ENCODE measurements around the gene MS4A15. TPM values are rescaled to one million over a fixed set of nuclear protein-coding genes. Genes with fewer than 3 reads are reported as not detected.

The MS4A15 gene
- total and polyA plus RNA-seq, 9 of the 15 experiments (the other 6 are each of a cell fraction or from before 2014, with no cell fraction given): not detected

DNA sequence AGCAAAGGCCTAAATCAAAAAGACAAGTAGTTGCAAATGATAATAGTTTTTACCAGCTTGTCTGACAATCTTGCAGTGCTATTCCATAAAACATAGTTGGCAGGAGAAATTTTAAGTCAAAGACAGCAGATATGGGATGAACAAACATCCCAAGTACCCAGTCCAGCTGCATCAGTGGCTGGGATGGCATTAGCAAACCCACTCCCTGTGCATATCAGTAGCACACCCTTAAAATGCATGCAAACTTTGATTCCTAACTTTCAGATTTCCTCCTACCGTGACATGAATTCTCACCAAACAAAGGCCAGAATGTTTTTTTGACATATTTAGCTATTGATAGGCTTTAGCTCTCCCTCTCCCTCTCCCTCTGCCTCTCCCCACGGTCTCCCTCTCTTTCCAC lies 57.4 kb downstream of the MS4A15 start:
- intact Hi-C loops (cut with micrococcal nuclease) (no loop called here), in situ Hi-C loops (cut with MboI) (no loop called here)
- peaks cover 27 to 48% of the 10 kb centered on the region in 2 experiments; a peak in 4 of 5 replicates for H3K27me3 ChIP-seq (ENCODE audit: control insufficient read depth in 2 of 2, insufficient read depth in 2 of 2, low read length in 2 of 2)
- no peaks in the 10 kb centered on the region; the same call in 1 of the 2 replicates for H3K9me3 ChIP-seq (replicated peaks; ENCODE audit: control insufficient read depth, insufficient read depth, low read depth, low read length)
- no peak overlapping the region for H3K4me2 ChIP-seq (ENCODE audit: insufficient read depth, low read length)
- POLR2A ChIA-PET: no interaction called here
- no peaks in the 10 kb centered on the region for H3K4me1 ChIP-seq (replicated peaks in 1 of 2; ENCODE audit: control insufficient read depth in 2 of 2, insufficient read depth in 2 of 2, low read length in 2 of 2)
- no peak for ATAC-seq
- 8% methylated on average over 2 of the region's 2 CpGs for WGBS (ENCODE audit: insufficient coverage, low coverage, missing lambda C conversion rate)
- FAIRE-seq: peak; percentile 73
- H4K20me1 ChIP-seq (replicated peaks; ENCODE audit: control insufficient read depth, insufficient read depth, low read length): peaks cover 5% of the 10 kb centered on the region; the same call in 1 of the 2 replicates
- no peak overlapping the region for H2AFZ ChIP-seq (ENCODE audit: low read depth, low read length)
- no peaks in the 10 kb centered on the region for H3K36me3 ChIP-seq (ENCODE audit: control insufficient read depth, insufficient read depth, low read length)
- no peaks in the 10 kb centered on the region for H3K9me1 ChIP-seq (ENCODE audit: control insufficient read depth, insufficient read depth, low read length)
- CTCF ChIA-PET (ENCODE audit: low intra/inter-chr PET ratio): no interaction called here
- TF ChIP-seq TAL1 (IDR thresholded peaks at IDR 0.05) (no peak), POLR3A (IDR thresholded peaks at IDR 0.05; ENCODE audit: borderline replicate concordance, extremely low read depth, insufficient read depth, insufficient read length) (no peak)
- TF ChIP-seq, protein P1, sequence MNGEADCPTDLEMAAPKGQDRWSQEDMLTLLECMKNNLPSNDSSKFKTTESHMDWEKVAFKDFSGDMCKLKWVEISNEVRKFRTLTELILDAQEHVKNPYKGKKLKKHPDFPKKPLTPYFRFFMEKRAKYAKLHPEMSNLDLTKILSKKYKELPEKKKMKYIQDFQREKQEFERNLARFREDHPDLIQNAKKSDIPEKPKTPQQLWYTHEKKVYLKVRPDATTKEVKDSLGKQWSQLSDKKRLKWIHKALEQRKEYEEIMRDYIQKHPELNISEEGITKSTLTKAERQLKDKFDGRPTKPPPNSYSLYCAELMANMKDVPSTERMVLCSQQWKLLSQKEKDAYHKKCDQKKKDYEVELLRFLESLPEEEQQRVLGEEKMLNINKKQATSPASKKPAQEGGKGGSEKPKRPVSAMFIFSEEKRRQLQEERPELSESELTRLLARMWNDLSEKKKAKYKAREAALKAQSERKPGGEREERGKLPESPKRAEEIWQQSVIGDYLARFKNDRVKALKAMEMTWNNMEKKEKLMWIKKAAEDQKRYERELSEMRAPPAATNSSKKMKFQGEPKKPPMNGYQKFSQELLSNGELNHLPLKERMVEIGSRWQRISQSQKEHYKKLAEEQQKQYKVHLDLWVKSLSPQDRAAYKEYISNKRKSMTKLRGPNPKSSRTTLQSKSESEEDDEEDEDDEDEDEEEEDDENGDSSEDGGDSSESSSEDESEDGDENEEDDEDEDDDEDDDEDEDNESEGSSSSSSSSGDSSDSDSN (IDR thresholded peaks at IDR 0.05; ENCODE audit: borderline replicate concordance in 1 of 2, low read depth in 2 of 2, low read length in 2 of 2): no peak
- BruUV-seq (replicated peaks): no TSS peak
- H3K9ac ChIP-seq (ENCODE audit: insufficient read depth in 1 of 2, low read depth in 2 of 2, low read length in 2 of 2): no peak overlapping the region
- H3K79me2 ChIP-seq (ENCODE audit: control insufficient read depth, insufficient read depth, low read length): no peaks in the 10 kb centered on the region
- no peak overlapping the region for H3K4me3 ChIP-seq
- DNase-seq (ENCODE audit: extremely low read depth in 1 of 4, low spot score in 3 of 4): no peak
- no peak overlapping the region for H3K27ac ChIP-seq (ENCODE audit: extremely low read depth, low read depth, low read length)

All from K562 (cell line).